Parathyroid adenoma (tissue), 2 donors: Measurements from ENCODE around the gene TREML2.

Experiments used
- H2AFZ ChIP-seq: fragments of 300-600 bp; sonication (generic); one replicate; pipeline ENCODE4 v1.7.0; 2017; ENCODE audit warnings: antibody characterized with exemption, mild to moderate bottlenecking
- H3K27ac ChIP-seq: fragments of 300-600 bp; sonication (generic); one replicate; pipeline ENCODE4 v1.7.0; 2017
- H3K27me3 ChIP-seq: fragments of 300-600 bp; sonication (generic); one replicate; pipeline ENCODE4 v1.7.0; 2017; ENCODE audit warnings: low read length; ENCODE audit not compliant: control insufficient read depth, insufficient read depth
- H3K36me3 ChIP-seq: fragments of 300-600 bp; sonication (generic); one replicate; pipeline ENCODE4 v1.7.0; 2017; ENCODE audit warnings: low read length; ENCODE audit not compliant: control insufficient read depth, insufficient read depth
- H3K4me1 ChIP-seq: fragments of 300-600 bp; sonication (generic); one replicate; pipeline ENCODE4 v1.7.0; 2017; ENCODE audit warnings: control low read depth
- H3K4me2 ChIP-seq: fragments of 300-600 bp; sonication (generic); one replicate; pipeline ENCODE4 v1.7.0; 2017; ENCODE audit warnings: low read length
- H3K4me3 ChIP-seq: fragments of 300-600 bp; sonication (generic); one replicate; pipeline ENCODE4 v1.7.0; 2017; ENCODE audit warnings: low read depth, low read length
- H3K79me2 ChIP-seq: fragments of 300-600 bp; sonication (generic); one replicate; pipeline ENCODE4 v1.7.0; 2017; ENCODE audit warnings: control low read depth
- H3K9ac ChIP-seq: fragments of 300-600 bp; sonication (generic); one replicate; pipeline ENCODE4 v1.7.0; 2017; ENCODE audit warnings: mild to moderate bottlenecking
- H3K9me3 ChIP-seq: fragments of 300-600 bp; sonication (generic); one replicate; pipeline ENCODE4 v1.7.0; 2017; ENCODE audit warnings: low read length; ENCODE audit not compliant: control insufficient read depth
- TF ChIP-seq, protein P1 (sequence below): fragments of 300-600 bp; sonication (generic); IDR thresholded peaks from one replicate; pipeline ENCODE4 v1.7.0; 2017; ENCODE audit warnings: antibody characterized with exemption, mild to moderate bottlenecking
- donor health status: primary hyperparathyroidism.

The TREML2 gene

DNA sequence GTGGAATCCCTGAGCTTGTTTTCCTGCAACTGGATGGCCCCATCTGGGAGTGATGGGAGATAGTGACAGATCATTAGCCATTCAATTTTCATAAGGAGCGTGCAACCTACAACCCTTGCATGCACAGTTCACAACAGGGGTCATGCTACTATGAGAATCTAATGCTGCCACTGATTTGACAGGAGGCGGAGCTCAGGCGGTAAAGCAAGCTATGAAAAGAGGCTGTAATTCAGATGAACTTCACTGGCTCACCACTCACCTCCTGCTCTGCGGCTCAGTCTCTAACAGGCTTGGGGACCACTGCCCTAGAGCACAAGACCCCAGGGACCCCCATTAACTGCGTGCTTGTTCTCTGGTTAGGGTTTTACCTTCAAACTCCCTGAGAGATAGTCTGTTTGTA is 14.8 kb upstream of the TREML2 start:
- Histone ChIP-seq H3K4me1 (no peaks in the 10 kb centered on the region), H2AFZ (no peak overlapping the region), H3K36me3 (no peaks in the 10 kb centered on the region), H3K4me3 (no peak overlapping the region), H3K9me3 (peaks cover 3% of the 10 kb centered on the region), H3K9ac (no peak overlapping the region), H3K79me2 (no peaks in the 10 kb centered on the region), H3K27me3 (no peaks in the 10 kb centered on the region), H3K4me2 (no peak overlapping the region), H3K27ac (no peak overlapping the region)
- TF ChIP-seq, protein P1, sequence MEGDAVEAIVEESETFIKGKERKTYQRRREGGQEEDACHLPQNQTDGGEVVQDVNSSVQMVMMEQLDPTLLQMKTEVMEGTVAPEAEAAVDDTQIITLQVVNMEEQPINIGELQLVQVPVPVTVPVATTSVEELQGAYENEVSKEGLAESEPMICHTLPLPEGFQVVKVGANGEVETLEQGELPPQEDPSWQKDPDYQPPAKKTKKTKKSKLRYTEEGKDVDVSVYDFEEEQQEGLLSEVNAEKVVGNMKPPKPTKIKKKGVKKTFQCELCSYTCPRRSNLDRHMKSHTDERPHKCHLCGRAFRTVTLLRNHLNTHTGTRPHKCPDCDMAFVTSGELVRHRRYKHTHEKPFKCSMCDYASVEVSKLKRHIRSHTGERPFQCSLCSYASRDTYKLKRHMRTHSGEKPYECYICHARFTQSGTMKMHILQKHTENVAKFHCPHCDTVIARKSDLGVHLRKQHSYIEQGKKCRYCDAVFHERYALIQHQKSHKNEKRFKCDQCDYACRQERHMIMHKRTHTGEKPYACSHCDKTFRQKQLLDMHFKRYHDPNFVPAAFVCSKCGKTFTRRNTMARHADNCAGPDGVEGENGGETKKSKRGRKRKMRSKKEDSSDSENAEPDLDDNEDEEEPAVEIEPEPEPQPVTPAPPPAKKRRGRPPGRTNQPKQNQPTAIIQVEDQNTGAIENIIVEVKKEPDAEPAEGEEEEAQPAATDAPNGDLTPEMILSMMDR = no peak

DNA sequence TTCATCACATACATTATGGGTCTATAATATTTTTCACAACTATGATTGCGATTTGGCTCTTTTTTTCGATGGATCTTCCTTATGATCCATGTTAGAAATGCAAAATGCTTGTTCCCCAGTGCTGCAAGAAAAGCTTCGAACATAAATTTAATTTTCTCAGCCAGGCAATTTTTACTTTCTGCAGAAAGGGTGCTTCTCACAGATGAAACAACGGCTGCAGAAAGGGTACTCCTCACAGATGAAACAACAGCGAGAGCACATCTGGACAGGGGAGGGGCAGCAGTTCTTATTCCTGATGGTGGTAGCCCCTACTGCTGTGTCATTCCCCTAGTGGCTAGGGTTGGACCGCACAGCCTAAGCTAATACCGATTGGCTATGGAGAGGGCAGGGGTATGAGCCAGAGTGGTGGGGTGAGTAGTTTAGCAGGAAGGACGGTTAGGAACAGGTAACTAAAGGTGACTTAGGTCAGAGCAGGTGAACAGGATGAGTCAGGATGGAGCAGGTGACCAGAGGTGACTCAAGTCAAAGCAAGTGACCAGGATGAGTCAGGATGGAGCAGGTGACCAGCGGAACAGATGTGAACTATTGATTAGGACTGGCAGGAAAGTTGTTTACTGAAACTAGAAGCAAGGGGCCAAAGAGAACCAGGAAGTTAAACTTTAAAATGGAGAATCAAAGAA is 13.8 kb upstream of the TREML2 start:
- Histone ChIP-seq H3K9ac (no peak overlapping the region), H3K9me3 (peaks cover 3% of the 10 kb centered on the region), H3K27me3 (no peaks in the 10 kb centered on the region), H3K4me2 (no peak overlapping the region), H3K4me3 (no peak overlapping the region), H3K36me3 (no peaks in the 10 kb centered on the region), H3K4me1 (no peaks in the 10 kb centered on the region), H2AFZ (no peak overlapping the region), H3K27ac (no peak overlapping the region), H3K79me2 (no peaks in the 10 kb centered on the region)
- TF ChIP-seq, protein P1 = no peak

DNA sequence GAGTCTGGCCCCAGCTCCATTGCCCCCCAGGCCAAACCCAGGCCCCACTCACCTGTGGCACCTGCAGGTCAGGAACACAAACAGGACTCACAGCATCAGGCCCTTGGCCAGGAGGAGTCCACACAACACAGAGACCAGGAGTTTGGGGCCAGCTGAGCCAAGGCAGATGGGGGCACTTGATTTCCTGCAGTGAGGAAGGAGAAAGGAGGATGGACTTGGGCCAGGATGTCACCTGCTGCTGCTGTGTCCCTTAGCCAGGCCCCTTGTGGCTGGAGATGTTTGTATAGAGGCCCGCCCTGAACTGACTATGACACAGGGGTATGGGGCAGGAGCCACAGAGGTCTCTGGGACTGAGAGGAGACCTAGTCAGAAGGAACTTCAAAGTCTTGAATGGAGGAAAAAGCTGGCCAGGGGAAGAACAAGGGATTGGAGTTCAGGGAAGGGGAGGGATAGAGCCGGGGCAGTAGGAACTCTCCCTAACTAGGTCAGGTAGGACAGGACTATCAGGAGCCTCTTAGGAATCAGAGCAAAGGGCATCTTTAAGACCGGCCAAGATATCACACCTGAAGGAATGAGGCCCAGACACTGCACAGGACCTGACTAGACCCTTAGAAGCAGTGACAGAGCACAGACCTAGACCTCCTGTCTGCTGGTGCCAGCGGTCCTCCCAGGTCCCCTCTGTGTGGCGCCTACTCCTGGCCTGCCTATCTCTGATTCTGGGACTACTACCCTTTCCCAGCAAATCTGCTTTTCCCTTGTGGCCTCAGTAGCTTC is 8.8 kb upstream of the TREML2 start:
- Histone ChIP-seq H3K27me3 (no peaks in the 10 kb centered on the region), H3K4me1 (no peaks in the 10 kb centered on the region), H3K36me3 (no peaks in the 10 kb centered on the region), H3K9me3 (peaks cover 3% of the 10 kb centered on the region), H3K79me2 (no peaks in the 10 kb centered on the region), H3K4me2 (no peak overlapping the region), H3K9ac (no peak overlapping the region), H3K27ac (no peak overlapping the region), H3K4me3 (no peak overlapping the region), H2AFZ (no peak overlapping the region)
- TF ChIP-seq, protein P1 = no peak

DNA sequence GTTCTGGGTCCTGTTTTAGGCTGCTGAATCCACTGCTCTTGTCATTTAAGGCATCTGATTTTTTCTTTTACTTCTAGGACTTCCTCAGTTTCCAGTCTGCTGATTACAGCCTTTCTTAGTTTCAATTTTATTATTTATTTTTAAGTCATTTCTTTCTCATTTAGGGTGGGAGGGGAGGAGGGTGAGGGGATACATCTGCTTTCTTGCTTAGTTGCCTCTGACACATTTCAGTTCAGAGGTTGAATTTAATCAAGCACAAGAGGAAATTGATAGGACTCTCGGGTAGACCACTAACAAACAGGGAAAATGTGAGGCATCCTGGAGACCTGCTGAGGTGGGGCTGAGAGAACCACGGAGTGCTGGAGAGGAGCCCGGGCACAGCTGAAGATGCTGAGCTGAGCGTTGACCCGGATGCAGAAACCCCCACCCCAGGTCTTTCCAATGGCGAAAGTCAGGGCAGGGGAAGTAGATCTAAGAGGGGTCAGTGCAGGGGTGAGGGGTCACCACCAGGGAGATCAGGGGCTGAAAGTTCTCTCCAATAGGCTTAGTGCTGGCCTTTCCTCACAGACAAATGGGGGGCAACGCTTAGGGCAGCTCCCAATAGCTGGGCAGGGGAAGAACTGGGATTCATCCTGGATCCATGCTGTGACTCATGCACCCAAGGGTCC is 7.6 kb upstream of the TREML2 start:
- Histone ChIP-seq H3K27me3 (no peaks in the 10 kb centered on the region), H3K36me3 (no peaks in the 10 kb centered on the region), H3K27ac (no peak overlapping the region)

More for the DNA sequence above, 7.6 kb upstream of the TREML2 start:
- TF ChIP-seq, protein P1 = no peak
- Histone ChIP-seq H3K4me3 (no peak overlapping the region), H3K4me1 (no peaks in the 10 kb centered on the region), H3K79me2 (no peaks in the 10 kb centered on the region), H2AFZ (no peak overlapping the region), H3K4me2 (no peak overlapping the region), H3K9ac (no peak overlapping the region), H3K9me3 (no peaks in the 10 kb centered on the region)
